ENCODE results near the gene MTHFD2. TPM values are rescaled to one million over a fixed set of nuclear protein-coding genes. Genes with fewer than 3 reads are reported as not detected.
A peak's percentile ranks its signal among the peaks of the same experiment; 100 is the strongest.

The MTHFD2 gene
- total and polyA plus RNA-seq, 2 of the 8 experiments (the other 6 are each of a cell fraction or from before 2014, with no cell fraction given) = 99.5 to 291 TPM

- TF ChIP-seq JUN (IDR thresholded peaks at IDR 0.05; ENCODE audit: low read depth, low read length) (no peak), POLR2AphosphoS5 (IDR thresholded peaks at IDR 0.05; ENCODE audit: low read depth, low read length) (peak; percentile 85), KDM1A (IDR thresholded peaks at IDR 0.05; ENCODE audit: borderline replicate concordance, low read length) (no peak), SP2 (IDR thresholded peaks at IDR 0.05; ENCODE audit: low read length) (no peak), CHD2 (IDR thresholded peaks at IDR 0.05; ENCODE audit: low read length) (peak; percentile 95), EGR1 (IDR thresholded peaks at IDR 0.05; ENCODE audit: borderline replicate concordance, low read depth, low read length) (peak; percentile 55; the same call in 1 of the 2 replicates), SAP30 (IDR thresholded peaks at IDR 0.05; ENCODE audit: insufficient read depth, insufficient replicate concordance, low read length) (no peak), KDM4A (IDR thresholded peaks at IDR 0.05; ENCODE audit: low read depth, low read length, severe bottlenecking) (no peak), ATF2 (IDR thresholded peaks at IDR 0.05; ENCODE audit: low read length) (no peak)
Observed at GRCh38 chr2:74178211-74179062, 20.0 kb upstream of the MTHFD2 start, which contains the start of gene MOB1A (continued).
